Measurements from ENCODE around the gene MRPS12.

Gene MRPS12

DNA sequence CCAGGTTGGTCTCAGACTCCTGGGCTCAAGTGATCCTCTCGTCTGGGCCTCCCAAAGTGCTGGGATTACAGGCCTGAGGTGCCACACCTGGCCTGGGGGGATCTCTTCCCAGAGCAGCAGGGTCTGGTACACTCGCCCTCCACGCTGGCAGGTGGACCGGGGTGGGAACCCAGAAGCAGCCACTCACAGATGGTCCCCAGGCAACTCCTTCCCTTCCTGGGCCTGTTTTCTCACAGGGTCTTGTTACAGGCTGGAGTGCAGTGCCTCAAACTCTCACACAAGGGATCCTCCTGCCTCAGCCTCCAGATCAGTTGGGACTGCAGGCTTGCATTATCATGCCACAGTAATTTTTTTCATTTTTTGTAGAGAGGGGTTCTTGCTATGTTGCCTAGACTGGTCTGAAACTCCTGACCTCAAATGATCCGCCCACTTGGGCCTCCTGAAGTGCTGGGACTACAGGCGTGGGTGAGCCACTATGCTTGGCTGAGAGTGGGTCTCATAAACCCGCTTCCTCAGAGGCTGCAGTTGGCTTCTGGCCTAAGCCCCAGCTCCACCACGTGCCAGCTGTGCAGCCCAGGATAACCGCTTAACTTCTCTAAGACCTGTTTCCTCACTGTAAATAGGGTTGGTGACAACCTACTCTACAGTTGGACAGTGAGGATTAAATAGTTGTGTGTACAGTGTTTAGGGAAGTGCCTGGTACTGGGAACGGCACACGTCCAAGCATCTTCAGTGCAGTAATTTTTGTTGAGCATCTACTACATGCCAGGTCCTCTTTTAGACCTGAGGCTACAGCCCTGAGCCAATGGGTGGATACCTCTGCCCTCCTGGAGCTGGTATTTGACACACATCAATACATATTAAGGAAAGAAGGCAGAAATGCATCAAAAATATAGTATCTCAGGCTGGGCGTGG, 17.9 kb upstream of the MRPS12 start:
- TF ChIP-seq, protein P1, sequence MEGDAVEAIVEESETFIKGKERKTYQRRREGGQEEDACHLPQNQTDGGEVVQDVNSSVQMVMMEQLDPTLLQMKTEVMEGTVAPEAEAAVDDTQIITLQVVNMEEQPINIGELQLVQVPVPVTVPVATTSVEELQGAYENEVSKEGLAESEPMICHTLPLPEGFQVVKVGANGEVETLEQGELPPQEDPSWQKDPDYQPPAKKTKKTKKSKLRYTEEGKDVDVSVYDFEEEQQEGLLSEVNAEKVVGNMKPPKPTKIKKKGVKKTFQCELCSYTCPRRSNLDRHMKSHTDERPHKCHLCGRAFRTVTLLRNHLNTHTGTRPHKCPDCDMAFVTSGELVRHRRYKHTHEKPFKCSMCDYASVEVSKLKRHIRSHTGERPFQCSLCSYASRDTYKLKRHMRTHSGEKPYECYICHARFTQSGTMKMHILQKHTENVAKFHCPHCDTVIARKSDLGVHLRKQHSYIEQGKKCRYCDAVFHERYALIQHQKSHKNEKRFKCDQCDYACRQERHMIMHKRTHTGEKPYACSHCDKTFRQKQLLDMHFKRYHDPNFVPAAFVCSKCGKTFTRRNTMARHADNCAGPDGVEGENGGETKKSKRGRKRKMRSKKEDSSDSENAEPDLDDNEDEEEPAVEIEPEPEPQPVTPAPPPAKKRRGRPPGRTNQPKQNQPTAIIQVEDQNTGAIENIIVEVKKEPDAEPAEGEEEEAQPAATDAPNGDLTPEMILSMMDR (conservative IDR thresholded peaks at IDR 0.05): no peak
- no peak for TF ChIP-seq ZFX (IDR thresholded peaks at IDR 0.05)
- no peak overlapping the region for H3K27ac ChIP-seq

DNA sequence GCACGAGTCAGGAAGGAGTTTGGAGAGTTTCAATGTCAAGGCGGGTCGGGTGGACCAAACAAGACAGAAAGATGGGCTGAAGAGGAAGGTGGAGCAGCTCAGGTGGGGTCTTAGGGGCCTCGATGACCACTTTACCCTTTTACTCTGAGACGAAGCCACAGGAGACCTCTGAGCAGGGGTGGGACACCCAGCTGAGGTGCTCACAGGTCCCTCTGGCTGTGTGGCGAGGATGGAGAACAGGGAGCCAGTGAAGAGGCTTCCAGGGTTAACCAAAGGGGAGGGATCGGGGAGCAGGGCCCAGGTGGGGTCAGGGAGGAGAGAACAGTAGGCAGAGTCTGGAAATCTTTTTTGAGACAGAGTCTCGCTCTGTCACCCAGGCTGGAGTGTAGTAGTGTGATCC, 16.8 kb upstream of the MRPS12 start:
- TF ChIP-seq, protein P1 (conservative IDR thresholded peaks at IDR 0.05): no peak
- TF ChIP-seq ZFX (IDR thresholded peaks at IDR 0.05): no peak
- no peak overlapping the region for H3K27ac ChIP-seq

DNA sequence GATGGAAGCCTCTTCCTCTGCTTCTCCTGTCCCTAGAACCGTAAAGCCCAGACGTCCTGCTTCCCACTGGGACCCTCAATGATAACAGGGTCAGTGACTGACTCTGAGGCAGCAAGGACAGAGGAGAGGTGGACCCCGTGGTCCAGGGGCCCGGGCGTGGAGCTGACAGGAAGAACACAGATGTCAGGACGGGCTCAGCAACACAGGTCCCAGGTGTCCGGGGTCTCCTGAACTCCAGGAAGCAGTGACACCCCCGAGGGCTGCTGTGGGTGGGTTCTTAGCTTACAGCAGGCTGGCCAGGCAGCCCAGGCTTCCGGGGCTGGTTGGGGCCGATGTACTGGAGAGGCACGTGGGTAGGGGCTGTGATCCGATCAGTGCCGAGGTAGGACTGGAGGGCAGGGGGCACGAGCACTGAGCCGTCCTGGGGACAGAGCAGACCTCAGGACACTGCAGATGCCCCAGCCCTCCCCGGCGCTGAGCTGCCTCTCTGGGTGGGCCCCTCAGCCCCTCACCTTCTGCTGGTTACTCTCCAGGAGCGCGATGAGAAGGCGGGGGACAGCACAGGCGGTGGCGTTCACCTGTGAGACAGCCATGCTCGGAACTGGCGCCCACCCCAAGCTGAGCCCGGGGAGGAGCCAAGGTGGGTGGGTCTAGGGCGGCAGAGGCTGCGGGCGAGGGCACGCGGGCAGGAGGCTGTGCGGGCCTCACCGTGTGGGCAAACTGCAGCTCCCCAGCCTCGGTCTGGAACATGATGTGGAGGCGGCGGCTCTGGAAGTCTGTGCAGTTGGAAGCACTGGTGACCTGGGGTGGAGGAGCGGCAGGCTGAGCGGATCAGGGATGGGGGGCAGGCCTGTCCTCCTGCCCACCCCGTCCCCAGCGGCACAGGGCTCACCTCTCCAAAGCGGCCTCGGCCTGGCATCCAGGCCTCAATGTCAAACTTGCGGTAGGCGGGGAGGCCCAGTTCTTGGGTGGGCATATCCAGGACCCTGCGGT, 15.1 kb upstream of the MRPS12 start:
- TF ChIP-seq, protein P1 (conservative IDR thresholded peaks at IDR 0.05): no peak
- no peak for TF ChIP-seq ZFX (IDR thresholded peaks at IDR 0.05)
- H3K27ac ChIP-seq: no peak overlapping the region

DNA sequence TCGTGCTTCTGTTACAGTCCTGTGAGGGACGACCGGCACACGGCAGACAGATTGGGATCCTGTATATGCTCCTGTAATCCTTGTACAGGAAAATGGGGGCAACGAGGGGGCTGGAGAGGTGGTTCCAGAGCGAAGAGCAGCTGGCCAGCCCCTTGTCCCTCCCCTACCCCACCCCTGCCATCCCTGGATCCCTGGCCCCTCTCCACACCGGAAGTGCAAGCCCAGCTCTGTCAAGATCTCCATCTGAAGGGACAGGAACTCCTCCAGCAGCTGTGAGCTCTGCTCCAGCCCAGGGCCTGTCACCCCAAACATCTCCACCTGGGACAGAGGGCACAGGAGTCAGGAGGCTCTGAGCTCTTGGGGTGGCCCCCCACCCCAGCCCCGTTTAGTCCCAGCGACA, 13.2 kb upstream of the MRPS12 start:
- no peak overlapping the region for H3K27ac ChIP-seq
- TF ChIP-seq ZFX (IDR thresholded peaks at IDR 0.05): no peak
- TF ChIP-seq, protein P1 (conservative IDR thresholded peaks at IDR 0.05): no peak

DNA sequence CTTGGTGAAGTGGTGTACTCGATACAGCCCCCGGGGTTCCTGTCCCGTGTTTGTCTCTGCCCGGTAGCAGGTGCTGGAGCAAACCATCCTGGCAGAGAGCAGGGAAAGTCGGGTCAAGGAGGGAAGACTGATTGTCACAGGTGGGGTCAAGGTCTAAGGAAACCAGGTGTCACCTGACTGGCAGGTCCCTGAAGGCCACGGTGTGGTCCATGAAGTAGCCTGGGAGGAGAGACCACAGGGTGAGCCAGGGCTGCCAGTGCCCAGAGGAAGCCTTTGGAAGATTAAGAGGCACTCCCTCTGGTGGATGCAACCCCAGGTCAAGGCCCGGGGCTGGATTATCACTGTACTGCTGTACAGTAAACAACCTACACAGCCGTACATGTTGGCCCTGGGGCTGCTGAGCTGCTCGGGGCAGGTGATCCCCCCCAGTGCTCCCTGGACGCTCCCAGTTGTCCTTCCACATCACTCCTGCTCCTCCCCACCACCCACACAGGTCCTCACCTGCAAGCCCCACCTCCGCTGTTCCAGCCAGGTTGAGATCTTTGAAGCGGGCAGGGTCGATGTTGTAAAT, 12.7 kb upstream of the MRPS12 start:
- H3K27ac ChIP-seq: no peak overlapping the region
- TF ChIP-seq, protein P1 (conservative IDR thresholded peaks at IDR 0.05): no peak
- TF ChIP-seq ZFX (IDR thresholded peaks at IDR 0.05): no peak

DNA sequence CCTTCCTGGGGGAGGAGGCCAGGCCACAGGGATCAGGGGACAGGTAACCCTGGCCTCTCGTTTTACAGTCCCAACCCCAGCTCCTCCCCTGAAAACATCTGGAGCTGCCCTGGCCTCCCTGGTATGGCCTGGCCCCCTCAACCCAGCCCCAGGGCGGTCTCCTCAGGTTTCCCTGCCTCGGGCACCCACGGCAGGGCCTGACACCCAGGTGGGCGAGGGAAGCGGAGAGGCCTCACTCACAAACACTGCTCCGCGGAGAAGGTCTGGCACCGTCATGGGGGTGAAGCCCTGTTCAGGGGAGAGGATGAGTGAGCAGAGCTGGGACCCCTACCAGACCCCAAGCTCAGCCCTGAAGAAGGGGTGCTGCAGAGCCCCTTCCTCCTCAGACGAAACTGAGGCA, 12.2 kb upstream of the MRPS12 start:
- no peak for TF ChIP-seq ZFX (IDR thresholded peaks at IDR 0.05)
- TF ChIP-seq, protein P1 (conservative IDR thresholded peaks at IDR 0.05): no peak
- no peak overlapping the region for H3K27ac ChIP-seq
